HEK293T (cell line): ENCODE data around the gene PARP16.

Source experiments
- ELF4 ChIP-seq: fragments of 450-650 bp; IDR thresholded peaks from 2 replicates; pipeline ENCODE4 v1.6.1; 2017; ENCODE audit warnings: antibody characterized with exemption
- SP1 ChIP-seq: fragments of 450-650 bp; IDR thresholded peaks from 2 replicates; pipeline ENCODE4 v1.6.1; 2017

DNA sequence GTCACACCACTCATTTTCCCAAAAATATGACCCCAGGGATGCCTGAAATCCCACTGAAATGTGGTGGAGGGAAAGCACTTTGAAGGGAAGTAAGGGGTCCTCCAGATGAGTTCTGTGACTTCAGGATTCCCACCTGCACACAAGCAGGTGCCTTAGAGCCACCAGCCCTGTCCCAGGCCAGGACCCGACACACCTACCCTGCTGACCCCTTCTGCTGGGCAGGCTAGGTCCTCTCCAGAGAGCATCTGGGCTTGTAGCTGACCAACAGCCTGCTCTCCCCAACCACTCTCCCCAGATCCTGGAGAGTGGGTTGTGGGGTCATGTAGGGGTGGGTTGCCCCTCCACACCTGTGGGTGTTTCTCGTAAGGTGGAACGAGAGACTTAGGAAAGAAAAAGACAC, 60.5 kb downstream of the PARP16 start:
- no peak for TF ChIP-seq ELF4
- no peak for TF ChIP-seq SP1
